Measurements from ENCODE around the gene MRPL37.

The MRPL37 gene

GRCh38 chr1:54265126-54265525 is 65.2 kb downstream of the MRPL37 start:
- DNase-seq (ENCODE audit: low read depth): no peak

DNA sequence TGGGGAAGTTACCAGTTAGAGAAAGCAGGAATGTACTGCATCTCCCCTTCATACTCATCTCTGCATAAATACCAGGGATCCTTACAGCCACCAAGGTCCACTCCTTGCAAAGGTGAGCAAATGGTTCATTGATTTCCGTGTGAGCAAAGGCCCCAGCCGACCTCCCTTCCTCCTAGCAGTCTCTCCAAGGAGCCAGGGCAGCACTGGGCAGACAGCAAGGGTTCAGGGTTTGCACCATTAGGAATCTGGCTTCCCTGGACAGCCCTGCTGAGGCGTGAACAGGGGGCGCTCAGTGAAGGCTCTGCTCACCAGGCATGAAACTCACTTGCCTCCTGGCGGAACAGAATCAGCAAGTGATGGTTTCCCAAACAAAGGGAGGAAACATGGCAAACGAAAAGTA is 65.7 kb downstream of the MRPL37 start:
- no peak for DNase-seq (ENCODE audit: low read depth)

DNA sequence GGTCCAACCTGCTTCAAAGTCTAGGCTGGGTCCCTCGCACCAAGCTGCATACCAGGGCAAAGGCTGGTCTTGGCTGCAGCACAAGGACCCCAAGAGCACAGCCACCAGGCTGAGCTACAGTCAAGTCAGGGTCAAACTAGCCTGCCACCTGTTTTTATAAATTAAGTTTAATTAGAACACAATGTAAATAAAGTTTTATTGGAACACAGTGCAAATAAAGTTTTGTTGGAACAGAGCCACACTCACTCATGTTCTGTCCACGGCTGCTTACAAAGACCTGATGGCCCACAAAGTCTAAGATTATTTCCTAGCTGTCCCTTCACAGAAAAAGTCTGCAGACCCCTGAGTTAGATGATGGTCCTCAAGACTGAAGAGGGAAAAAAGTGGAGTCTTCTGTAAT is 66.2 kb downstream of the MRPL37 start:
- no peak for DNase-seq (ENCODE audit: low read depth)

DNA sequence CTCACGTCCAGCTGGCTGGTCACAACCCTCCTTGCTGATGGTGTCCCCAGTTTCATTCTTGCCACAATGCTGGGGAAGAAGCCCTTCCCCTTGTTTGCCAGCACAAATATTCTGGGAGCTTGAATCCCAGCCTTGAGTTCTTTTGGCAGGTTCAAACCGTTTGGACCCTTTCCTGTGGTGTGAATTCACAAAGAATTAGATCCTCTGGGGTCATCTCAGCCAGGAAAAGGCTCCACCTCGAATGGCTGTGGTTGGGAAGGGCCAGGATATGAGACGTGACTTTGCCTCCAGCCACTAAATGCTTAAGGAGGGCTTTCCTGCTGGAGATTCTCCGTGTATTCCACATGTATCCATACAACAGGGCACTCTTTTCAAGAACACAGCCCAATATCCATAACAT is 66.9 kb downstream of the MRPL37 start:
- no peak for DNase-seq (ENCODE audit: low read depth)

Data from activated T-cell treated with anti-CD3 and anti-CD28 coated beads for 48 hours (primary cell).